Ishikawa (cell line): ENCODE results near the gene TMEM141.
A peak's percentile ranks its signal among the peaks of the same experiment; 100 is the strongest.

Experiments
- CEBPB ChIP-seq: IDR thresholded peaks from 2 replicates; pipeline ENCODE4 v1.6.1; 2012
- CREB1 ChIP-seq: IDR thresholded peaks from 2 replicates; pipeline ENCODE4 v1.6.1; 2012; ENCODE audit warnings: low read depth
- EGR1 ChIP-seq: IDR thresholded peaks from 2 replicates; pipeline ENCODE4 v1.6.1; 2012
- EP300 ChIP-seq: IDR thresholded peaks from 2 replicates; pipeline ENCODE4 v1.6.1; 2012; ENCODE audit warnings: borderline replicate concordance
- FOXM1 ChIP-seq: IDR thresholded peaks from 2 replicates; pipeline ENCODE4 v1.6.1; 2012; ENCODE audit warnings: low read depth, borderline replicate concordance
- MAX ChIP-seq: IDR thresholded peaks from 2 replicates; pipeline ENCODE4 v1.6.1; 2012
- NFIC ChIP-seq: IDR thresholded peaks from 2 replicates; pipeline ENCODE4 v1.6.1; 2012
- RAD21 ChIP-seq: IDR thresholded peaks from 2 replicates; pipeline ENCODE4 v1.6.1; 2012; ENCODE audit warnings: low read depth
- REST ChIP-seq: IDR thresholded peaks from 2 replicates; pipeline ENCODE4 v1.6.1; 2012; ENCODE audit warnings: low read depth, mild to moderate bottlenecking
- TAF1 ChIP-seq: IDR thresholded peaks from 2 replicates; pipeline ENCODE4 v1.6.1; 2012; ENCODE audit warnings: low read depth, mild to moderate bottlenecking
- TCF12 ChIP-seq: IDR thresholded peaks from 2 replicates; pipeline ENCODE4 v1.6.1; 2012; ENCODE audit warnings: low read depth
- TEAD4 ChIP-seq: IDR thresholded peaks from 2 replicates; pipeline ENCODE4 v1.6.1; 2012
- USF1 ChIP-seq: IDR thresholded peaks from 2 replicates; pipeline ENCODE4 v1.6.1; 2012
- YY1 ChIP-seq: IDR thresholded peaks from 2 replicates; pipeline ENCODE4 v1.6.1; 2012; ENCODE audit warnings: low read depth
- ZBTB7A ChIP-seq: IDR thresholded peaks from 2 replicates; pipeline ENCODE4 v1.6.1; 2012; ENCODE audit warnings: low read depth

Gene TMEM141

DNA sequence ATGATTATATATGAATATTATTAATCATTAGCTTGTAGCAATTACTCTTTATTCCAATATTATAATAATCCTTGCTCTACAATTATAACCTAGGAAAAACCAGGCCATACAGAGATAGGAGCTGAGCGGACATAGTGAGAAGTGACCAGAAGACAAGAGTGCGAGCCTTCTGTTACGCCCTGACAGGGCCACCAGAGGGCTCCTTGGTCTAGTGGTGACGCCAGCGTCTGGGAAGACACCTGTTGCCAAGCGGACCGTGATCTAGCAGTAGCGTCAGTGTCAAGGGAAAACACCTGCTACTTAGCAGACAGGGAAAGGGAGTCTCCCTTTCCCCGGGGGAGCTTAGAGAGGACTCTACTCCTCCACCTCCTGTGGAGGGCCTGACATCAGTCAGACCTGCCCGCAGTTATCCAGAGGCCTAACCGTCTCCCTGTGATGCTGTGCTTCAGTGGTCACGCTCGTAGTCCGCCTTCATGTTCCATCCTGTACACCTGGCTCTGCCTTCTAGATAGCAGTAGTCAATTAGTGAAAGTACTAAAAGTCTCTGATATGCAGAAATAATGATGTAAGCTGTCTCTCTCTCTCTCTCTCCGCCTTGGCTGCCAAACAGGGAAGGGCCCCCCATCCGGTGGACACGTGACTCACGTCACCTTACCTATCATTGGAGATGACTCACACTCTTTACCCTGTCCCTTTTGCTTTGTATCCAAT is 24.6 kb upstream of the TMEM141 start:
- TF ChIP-seq RAD21 (peak; percentile 39; the same call in 1 of the 2 replicates), USF1 (peak; percentile 70)

DNA sequence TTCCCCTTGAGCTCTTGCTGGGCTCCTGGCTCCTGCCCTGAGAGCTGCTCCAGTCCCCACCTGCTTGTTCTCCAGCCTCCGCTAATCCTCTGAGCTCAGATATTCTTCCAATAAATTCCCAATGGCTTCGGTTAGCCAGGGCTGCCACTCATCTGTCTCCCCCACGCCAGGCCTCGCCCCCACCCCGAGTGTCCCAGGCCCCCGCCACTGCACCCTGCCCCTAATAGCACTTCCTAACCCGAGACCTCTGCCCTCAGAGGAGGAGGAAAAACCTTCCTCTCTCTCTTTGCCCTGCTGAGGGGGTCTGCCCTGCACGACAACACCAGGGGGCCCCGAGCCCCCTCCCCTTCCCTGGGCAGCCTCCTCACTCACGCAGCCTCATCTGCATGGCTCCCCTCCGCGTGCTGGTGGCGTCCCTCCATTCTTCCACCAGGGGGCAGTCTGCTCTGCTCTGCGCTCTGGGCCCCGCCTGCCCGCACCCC is 21.4 kb upstream of the TMEM141 start:
- TF ChIP-seq RAD21 (peak; percentile 20; the same call in 1 of the 2 replicates), TAF1 (no peak), ZBTB7A (peak; percentile 90), YY1 (0 out of 2 replicates have a peak, but pooled peaks have one; percentile 28), NFIC (no peak), REST (no peak), FOXM1 (no peak), MAX (no peak), CREB1 (no peak), EP300 (no peak), EGR1 (no peak)

DNA sequence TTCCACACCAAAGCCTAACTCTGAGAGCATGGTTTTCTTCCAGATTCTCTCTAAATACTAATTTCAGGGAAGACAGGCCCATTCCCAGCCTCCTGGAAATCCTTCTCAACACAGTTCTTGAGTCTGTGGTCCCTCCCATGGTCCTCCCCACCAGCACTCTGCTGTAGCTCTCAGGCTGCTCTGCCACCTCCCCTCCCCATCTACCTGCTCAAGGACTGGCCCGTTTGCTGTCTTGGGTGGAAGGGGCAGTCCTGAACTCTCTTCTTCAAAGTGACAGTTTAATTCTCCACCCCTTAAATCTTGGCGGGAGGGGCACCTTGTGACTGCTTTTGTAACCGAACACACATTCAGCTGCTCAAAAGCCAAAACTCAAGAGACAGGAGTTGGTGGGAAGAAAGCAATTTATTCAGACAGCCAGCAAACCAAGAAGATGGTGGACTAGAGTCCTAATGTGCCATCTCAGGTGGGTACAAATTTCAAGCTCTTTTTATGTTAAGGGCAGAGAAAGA is 19.2 kb upstream of the TMEM141 start:
- TF ChIP-seq YY1 (no peak), REST (no peak)

GRCh38 chr9:136773386-136774044 is 17.6 kb upstream of the TMEM141 start:
- TF ChIP-seq FOXM1 = no peak
- TF ChIP-seq RAD21 = no peak
- TF ChIP-seq MAX = peak; percentile 66
- TF ChIP-seq TAF1 = no peak
- no peak for TF ChIP-seq ZBTB7A
- no peak for TF ChIP-seq CREB1
- TF ChIP-seq TEAD4 = no peak
- TF ChIP-seq TCF12 = no peak
- TF ChIP-seq CEBPB = no peak
- TF ChIP-seq REST = no peak
- no peak for TF ChIP-seq EP300
- peak; percentile 78 for TF ChIP-seq YY1
- TF ChIP-seq USF1 = peak; percentile 97
